WTC11 (cell line): Measurements from ENCODE around the gene STT3B.

Experiments
- ATF2 ChIP-seq: sonication (generic); formaldehyde crosslinking; IDR thresholded peaks from 2 replicates; pipeline ENCODE4 v1.8.1; 2022; ENCODE audit warnings: low read depth, missing genetic modification reagents, borderline replicate concordance
- ATF3 ChIP-seq: sonication (generic); formaldehyde crosslinking; conservative IDR thresholded peaks from 2 replicates; pipeline ENCODE4 v1.8.1; 2022; ENCODE audit warnings: mild to moderate bottlenecking, missing genetic modification reagents
- CTCF ChIP-seq: fragments of 200-600 bp; IDR thresholded peaks from 2 replicates; pipeline ENCODE4 v1.8.0; 2022; ENCODE audit warnings: antibody characterized with exemption
- FOXP1 ChIP-seq: sonication (generic); formaldehyde crosslinking; IDR thresholded peaks from 2 replicates; pipeline ENCODE4 v1.8.0; 2022; ENCODE audit warnings: missing genetic modification reagents, mild to moderate bottlenecking, moderate library complexity, borderline replicate concordance
- SP1 ChIP-seq: sonication (generic); formaldehyde crosslinking; conservative IDR thresholded peaks from 2 replicates; pipeline ENCODE4 v1.8.1; 2022; ENCODE audit warnings: missing genetic modification reagents
- ZBTB21 ChIP-seq: sonication (generic); formaldehyde crosslinking; IDR thresholded peaks from 2 replicates; pipeline ENCODE4 v1.8.1; 2023; ENCODE audit warnings: mild to moderate bottlenecking, missing genetic modification reagents, borderline replicate concordance

- TF ChIP-seq ATF3 (CRISPR knock-in tag): no peak
- TF ChIP-seq SP1 (CRISPR knock-in tag): no peak
- no peak for TF ChIP-seq FOXP1
- TF ChIP-seq CTCF: no peak
- no peak for TF ChIP-seq ZBTB21
- TF ChIP-seq ATF2 (CRISPR knock-in tag): no peak
Observed at GRCh38 chr3:31550452-31551251, 17.9 kb downstream of the STT3B start.
